ENCODE data around the gene MYO3B.

DNA sequence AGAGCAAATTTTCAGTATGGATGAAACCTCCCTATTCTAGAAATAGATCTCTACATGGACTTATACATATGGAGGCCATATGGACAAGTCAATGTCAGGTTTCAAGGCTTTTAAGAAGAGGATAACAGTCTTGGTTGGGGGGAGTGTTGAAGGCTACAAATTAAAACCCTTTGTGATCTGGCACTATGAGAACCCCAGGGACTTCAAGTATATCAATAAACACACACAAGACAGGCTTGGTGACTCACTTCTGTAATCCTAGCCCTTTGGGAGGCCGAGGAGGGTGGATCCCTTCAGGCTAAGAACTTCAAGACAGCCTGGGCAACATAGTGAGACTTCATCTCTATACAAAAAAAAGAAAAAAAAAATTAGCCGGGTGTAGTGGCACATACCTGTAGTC, 410.0 kb downstream of the MYO3B start:
- no peak for TF ChIP-seq REST (IDR thresholded peaks at IDR 0.05; ENCODE audit: low read depth, low read length)
- TF ChIP-seq CTCF (IDR thresholded peaks at IDR 0.05): no peak
- TF ChIP-seq SMC3 (IDR thresholded peaks at IDR 0.05; ENCODE audit: low read depth, low read length): no peak
- TF ChIP-seq RFX5 (IDR thresholded peaks at IDR 0.05; ENCODE audit: low read length): no peak
- no peak for TF ChIP-seq FOXM1 (IDR thresholded peaks at IDR 0.05; ENCODE audit: low read depth)
- TF ChIP-seq, protein P1, sequence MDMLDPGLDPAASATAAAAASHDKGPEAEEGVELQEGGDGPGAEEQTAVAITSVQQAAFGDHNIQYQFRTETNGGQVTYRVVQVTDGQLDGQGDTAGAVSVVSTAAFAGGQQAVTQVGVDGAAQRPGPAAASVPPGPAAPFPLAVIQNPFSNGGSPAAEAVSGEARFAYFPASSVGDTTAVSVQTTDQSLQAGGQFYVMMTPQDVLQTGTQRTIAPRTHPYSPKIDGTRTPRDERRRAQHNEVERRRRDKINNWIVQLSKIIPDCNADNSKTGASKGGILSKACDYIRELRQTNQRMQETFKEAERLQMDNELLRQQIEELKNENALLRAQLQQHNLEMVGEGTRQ (IDR thresholded peaks at IDR 0.05; ENCODE audit: borderline replicate concordance, low read depth, low read length): no peak
- TF ChIP-seq NRF1 (IDR thresholded peaks at IDR 0.05; ENCODE audit: low read depth, low read length): no peak

Measured in SK-N-SH (cell line).